Left ventricle myocardium inferior (tissue), 1 donor: ENCODE measurements around the gene TFR2. TPM values are rescaled to one million over a fixed set of nuclear protein-coding genes. Genes with fewer than 3 reads are reported as not detected.

ENCODE experiments used
- DNase-seq: peaks from one replicate; pipeline ENCODE4 v3.0.0-alpha.2; 2020
- H3K27ac ChIP-seq: fragments of 200-600 bp; replicated peaks from 2 replicates; pipeline ENCODE4 v1.8.0; 2021
- H3K27me3 ChIP-seq: fragments of 200-600 bp; 2 replicates; pipeline ENCODE4 v1.8.0; 2021; ENCODE audit warnings: low read depth
- H3K36me3 ChIP-seq: fragments of 200-600 bp; 2 replicates; pipeline ENCODE4 v1.8.0; 2021
- H3K4me1 ChIP-seq: fragments of 200-600 bp; 2 replicates; pipeline ENCODE4 v1.8.0; 2021
- H3K4me3 ChIP-seq: fragments of 200-600 bp; 2 replicates; pipeline ENCODE4 v1.8.0; 2021; ENCODE audit warnings: mild to moderate bottlenecking, moderate library complexity
- H3K9me3 ChIP-seq: fragments of 200-600 bp; replicated peaks from 2 replicates; pipeline ENCODE4 v1.8.0; 2021
- intact Hi-C: fragments of 100-400 bp; cut with micrococcal nuclease; formaldehyde crosslinking; loops from one replicate; pipeline ENCODE4 v1.11.0; 2022
- total RNA-seq: library from RNA; stranded (reverse); fragmentation: NEBNext Ultra II Directional; extraction: Animal tissue kit (Norgen Biotek cat#: 25700); gene quantifications from one replicate; pipeline ENCODE4 v1.2.1, GENCODE V29; 2021
- TF ChIP-seq, protein P1 (sequence below): fragments of 200-600 bp; IDR thresholded peaks from 2 replicates; pipeline ENCODE4 v1.8.0; 2021; ENCODE audit warnings: antibody characterized with exemption, mild to moderate bottlenecking, borderline replicate concordance
- donor health status: DM: no; HTN: yes; CAD: no; lungs with severe emphysema.

The TFR2 gene
- total RNA-seq, 1 donor from 2014 or later: 0.25 TPM

DNA sequence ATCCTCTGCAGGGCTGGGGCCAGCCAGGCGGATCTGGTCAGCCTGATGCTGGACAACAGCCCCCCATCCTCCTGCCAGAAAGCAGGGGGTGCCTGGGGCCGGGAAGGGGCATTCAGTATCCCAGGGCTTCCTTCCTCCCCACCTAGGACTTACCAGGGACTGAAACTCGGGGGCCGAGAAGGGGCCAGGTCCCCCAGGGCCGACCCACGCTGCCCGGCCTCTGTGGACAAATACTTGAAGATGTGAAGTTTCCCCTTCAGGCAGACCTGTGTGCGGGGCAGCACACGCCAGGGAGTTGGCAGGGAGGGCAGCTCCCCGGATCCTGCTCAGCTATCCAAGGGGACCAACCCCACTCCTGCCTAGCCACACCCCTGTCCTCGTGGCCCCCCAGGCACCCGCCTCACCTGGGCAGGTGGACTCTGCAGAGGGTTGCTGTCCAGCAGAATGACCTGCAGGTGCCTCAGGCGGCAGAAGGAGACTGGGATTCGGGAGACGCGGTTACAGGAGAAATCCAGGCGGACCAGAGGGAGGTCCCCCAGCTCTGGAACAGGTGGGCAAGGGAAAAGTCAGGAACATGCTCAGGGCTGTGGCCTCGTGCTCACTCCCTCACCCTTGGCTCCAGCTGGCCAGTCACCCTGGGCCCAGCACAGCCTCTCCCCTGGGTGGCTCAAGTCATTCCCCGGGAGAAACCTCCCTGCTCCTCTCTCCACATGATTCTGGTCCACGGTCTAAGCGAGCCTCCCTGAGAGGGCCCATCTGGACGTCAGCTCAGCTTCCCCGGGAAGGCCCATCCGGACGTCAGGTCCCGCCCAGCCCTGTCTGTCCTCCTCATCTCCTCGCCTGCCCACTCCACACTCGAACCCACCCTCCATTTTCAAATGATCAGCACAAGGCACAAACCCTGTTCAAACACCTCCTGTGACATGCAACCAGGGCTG is 62.8 kb downstream of the TFR2 start:
- Histone ChIP-seq H3K27me3 (no peaks in the 10 kb centered on the region), H3K4me1 (peaks cover 20% of the 10 kb centered on the region), H3K36me3 (peaks cover 86% of the 10 kb centered on the region), H3K9me3 (no peaks in the 10 kb centered on the region), H3K4me3 (no peak overlapping the region), H3K27ac (no peak overlapping the region)
- TF ChIP-seq, protein P1, sequence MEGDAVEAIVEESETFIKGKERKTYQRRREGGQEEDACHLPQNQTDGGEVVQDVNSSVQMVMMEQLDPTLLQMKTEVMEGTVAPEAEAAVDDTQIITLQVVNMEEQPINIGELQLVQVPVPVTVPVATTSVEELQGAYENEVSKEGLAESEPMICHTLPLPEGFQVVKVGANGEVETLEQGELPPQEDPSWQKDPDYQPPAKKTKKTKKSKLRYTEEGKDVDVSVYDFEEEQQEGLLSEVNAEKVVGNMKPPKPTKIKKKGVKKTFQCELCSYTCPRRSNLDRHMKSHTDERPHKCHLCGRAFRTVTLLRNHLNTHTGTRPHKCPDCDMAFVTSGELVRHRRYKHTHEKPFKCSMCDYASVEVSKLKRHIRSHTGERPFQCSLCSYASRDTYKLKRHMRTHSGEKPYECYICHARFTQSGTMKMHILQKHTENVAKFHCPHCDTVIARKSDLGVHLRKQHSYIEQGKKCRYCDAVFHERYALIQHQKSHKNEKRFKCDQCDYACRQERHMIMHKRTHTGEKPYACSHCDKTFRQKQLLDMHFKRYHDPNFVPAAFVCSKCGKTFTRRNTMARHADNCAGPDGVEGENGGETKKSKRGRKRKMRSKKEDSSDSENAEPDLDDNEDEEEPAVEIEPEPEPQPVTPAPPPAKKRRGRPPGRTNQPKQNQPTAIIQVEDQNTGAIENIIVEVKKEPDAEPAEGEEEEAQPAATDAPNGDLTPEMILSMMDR: no peak
- DNase-seq: no peak
- intact Hi-C loops: no loop called here

GRCh38 chr7:100577507-100577906 is 63.8 kb downstream of the TFR2 start:
- H3K36me3 ChIP-seq: peaks cover 85% of the 10 kb centered on the region

GRCh38 chr7:100577103-100577502 is 64.2 kb downstream of the TFR2 start:
- Histone ChIP-seq H3K27ac (no peak overlapping the region), H3K27me3 (no peaks in the 10 kb centered on the region), H3K4me1 (peaks cover 6% of the 10 kb centered on the region), H3K36me3 (peaks cover 81% of the 10 kb centered on the region), H3K4me3 (no peak overlapping the region), H3K9me3 (no peaks in the 10 kb centered on the region)
- TF ChIP-seq, protein P1: no peak
- intact Hi-C loops: no loop called here
- no peak for DNase-seq

More at GRCh38 chr7:100577507-100577906, 63.8 kb downstream of the TFR2 start:
- intact Hi-C loops: no loop called here
- H3K4me3 ChIP-seq: no peak overlapping the region
- no peaks in the 10 kb centered on the region for H3K27me3 ChIP-seq
- TF ChIP-seq, protein P1: no peak
- H3K4me1 ChIP-seq: peaks cover 10% of the 10 kb centered on the region
- DNase-seq: no peak
- H3K27ac ChIP-seq: no peak overlapping the region
- no peaks in the 10 kb centered on the region for H3K9me3 ChIP-seq

DNA sequence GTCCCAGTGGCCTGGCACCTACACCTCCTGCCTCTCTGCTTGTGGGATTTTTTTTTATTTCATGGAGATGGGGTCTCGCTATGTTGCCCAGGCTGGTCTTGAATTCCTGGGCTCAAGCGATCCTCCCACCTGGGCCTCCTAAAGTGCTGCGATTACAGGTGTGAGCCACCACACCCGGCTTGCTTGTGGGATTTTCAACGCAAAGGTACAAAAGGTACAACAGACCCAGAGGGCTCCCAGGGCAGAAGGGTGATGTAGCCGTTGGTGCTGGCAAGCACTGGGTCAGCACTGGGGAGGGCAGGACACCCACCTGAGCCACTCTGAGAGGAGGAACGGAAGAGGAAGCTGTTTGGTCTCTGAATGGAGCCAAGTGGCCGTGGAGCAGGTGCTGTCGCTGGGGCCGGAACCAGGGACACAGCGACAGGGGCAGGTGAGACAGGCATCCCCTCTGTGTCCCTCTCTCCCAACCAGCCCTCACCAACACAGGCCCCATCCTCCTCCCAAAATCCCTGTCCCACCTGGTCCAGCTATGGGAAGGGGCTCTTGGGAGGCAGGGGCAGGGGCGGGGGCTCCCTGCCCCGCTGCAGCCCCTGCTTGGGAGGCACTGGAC is 64.9 kb downstream of the TFR2 start:
- TF ChIP-seq, protein P1: no peak
- no peak for DNase-seq
- Histone ChIP-seq H3K27ac (no peak overlapping the region), H3K4me3 (no peak overlapping the region), H3K4me1 (peaks cover under 1% of the 10 kb centered on the region), H3K36me3 (peaks cover 75% of the 10 kb centered on the region), H3K9me3 (no peaks in the 10 kb centered on the region), H3K27me3 (no peaks in the 10 kb centered on the region)
- intact Hi-C loops: no loop called here

DNA sequence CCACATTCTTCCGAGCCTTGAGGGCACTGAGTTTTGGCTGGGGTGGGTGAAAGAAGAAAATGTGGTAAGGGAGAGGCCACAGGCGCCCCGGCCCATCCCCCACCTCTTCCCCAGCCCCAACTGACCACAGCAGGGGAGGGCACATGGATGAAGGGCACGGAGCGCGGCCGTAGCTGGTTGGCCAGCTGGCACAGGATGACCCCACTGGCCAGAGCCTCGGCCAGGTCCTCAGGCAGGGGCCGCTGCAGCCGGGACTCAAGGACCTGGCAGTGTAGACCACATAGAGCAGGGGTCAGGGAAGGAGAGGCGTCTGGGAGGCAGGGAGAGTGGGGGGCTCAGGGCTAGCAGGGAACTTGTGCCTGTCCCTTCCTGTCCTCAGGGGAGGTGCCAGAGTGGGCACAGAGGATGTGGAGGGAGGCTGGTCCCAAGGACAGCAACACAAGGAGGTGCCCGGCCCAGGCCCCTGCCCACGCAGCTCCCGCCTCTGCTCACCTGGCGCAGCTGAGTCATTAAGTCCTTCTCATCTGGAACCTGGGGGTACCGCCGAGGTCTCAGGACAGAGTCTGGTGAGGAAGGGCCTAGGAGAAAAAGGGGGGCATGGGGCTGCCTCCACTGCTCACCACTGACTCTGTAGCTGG is 65.5 kb downstream of the TFR2 start:
- TF ChIP-seq, protein P1: no peak
- Histone ChIP-seq H3K36me3 (peaks cover 69% of the 10 kb centered on the region), H3K4me1 (no peaks in the 10 kb centered on the region), H3K9me3 (no peaks in the 10 kb centered on the region), H3K27ac (no peak overlapping the region), H3K4me3 (no peak overlapping the region), H3K27me3 (no peaks in the 10 kb centered on the region)
- intact Hi-C loops: no loop called here
- DNase-seq: no peak
